GM18867 (cell line): ENCODE measurements around the gene GMPPA.

ENCODE experiments used
- ATAC-seq: cut with Tn5 transposase; IDR thresholded peaks from one replicate; pipeline ENCODE4 v1.9.1; 2021; ENCODE audit warnings: mild to moderate bottlenecking, moderate library complexity; ENCODE audit not compliant: unreplicated experiment

GMPPA gene

GRCh38 chr2:219467736-219468075 is 31.0 kb upstream of the GMPPA start:
- ATAC-seq: no peak

GRCh38 chr2:219468410-219469185 is 30.1 kb upstream of the GMPPA start:
- ATAC-seq: no peak

- no peak for ATAC-seq
These were observed 29.4 kb upstream of the GMPPA start for GRCh38 chr2:219469186-219469724.

GRCh38 chr2:219470429-219470828 is 28.3 kb upstream of the GMPPA start:
- no peak for ATAC-seq

- no peak for ATAC-seq
These were observed 27.0 kb upstream of the GMPPA start for GRCh38 chr2:219471476-219472371.

- ATAC-seq: no peak
These were observed 26.0 kb upstream of the GMPPA start for GRCh38 chr2:219472629-219473187.

GRCh38 chr2:219473511-219473910 is 25.2 kb upstream of the GMPPA start:
- ATAC-seq: no peak

GRCh38 chr2:219474285-219475060 is 24.2 kb upstream of the GMPPA start:
- no peak for ATAC-seq

GRCh38 chr2:219475278-219475677 is 23.4 kb upstream of the GMPPA start:
- ATAC-seq: no peak

GRCh38 chr2:219475697-219476651 is 22.7 kb upstream of the GMPPA start:
- ATAC-seq: no peak

GRCh38 chr2:219476652-219477151 is 22.0 kb upstream of the GMPPA start:
- no peak for ATAC-seq

GRCh38 chr2:219477179-219477578 is 21.5 kb upstream of the GMPPA start:
- no peak for ATAC-seq

GRCh38 chr2:219477815-219478214 is 20.9 kb upstream of the GMPPA start:
- ATAC-seq: no peak

GRCh38 chr2:219478916-219479315 is 19.8 kb upstream of the GMPPA start:
- no peak for ATAC-seq

GRCh38 chr2:219480004-219480403 is 18.7 kb upstream of the GMPPA start:
- no peak for ATAC-seq

- ATAC-seq: no peak
These were observed 15.9 kb upstream of the GMPPA start for GRCh38 chr2:219482674-219483405.

- ATAC-seq: no peak
These were observed 15.0 kb upstream of the GMPPA start for GRCh38 chr2:219483451-219484342.
